Measurements from ENCODE around the gene BRINP1.

The BRINP1 gene

GRCh38 chr9:119339056-119339455 is 30.2 kb downstream of the BRINP1 start:
- no peak for DNase-seq (ENCODE audit: low spot score)

GRCh38 chr9:119337573-119337972 is 31.7 kb downstream of the BRINP1 start:
- no peak for DNase-seq (ENCODE audit: low spot score)

- DNase-seq (ENCODE audit: low spot score): no peak
Observed at GRCh38 chr9:119334745-119335144, 34.5 kb downstream of the BRINP1 start.

- no peak for DNase-seq (ENCODE audit: low spot score)
Observed at GRCh38 chr9:119333507-119334229, 35.6 kb downstream of the BRINP1 start.

GRCh38 chr9:119332522-119332921 is 36.7 kb downstream of the BRINP1 start:
- DNase-seq (ENCODE audit: low spot score): no peak

GRCh38 chr9:119322184-119322583 is 47.1 kb downstream of the BRINP1 start:
- DNase-seq (ENCODE audit: low spot score): no peak

GRCh38 chr9:119318371-119318770 is 50.9 kb downstream of the BRINP1 start:
- no peak for DNase-seq (ENCODE audit: low spot score)

GRCh38 chr9:119313846-119314245 is 55.4 kb downstream of the BRINP1 start:
- no peak for DNase-seq (ENCODE audit: low spot score)

- no peak for DNase-seq (ENCODE audit: low spot score)
Observed at GRCh38 chr9:119310741-119311140, 58.5 kb downstream of the BRINP1 start.

- DNase-seq (ENCODE audit: low spot score): no peak
Observed at GRCh38 chr9:119307471-119307870, 61.8 kb downstream of the BRINP1 start.

- DNase-seq (ENCODE audit: low spot score): no peak
Observed at GRCh38 chr9:119304555-119304954, 64.7 kb downstream of the BRINP1 start.

GRCh38 chr9:119302988-119303698 is 66.1 kb downstream of the BRINP1 start:
- DNase-seq (ENCODE audit: low spot score): no peak

GRCh38 chr9:119298076-119298853 is 71.0 kb downstream of the BRINP1 start:
- DNase-seq (ENCODE audit: low spot score): no peak

GRCh38 chr9:119291554-119291953 is 77.7 kb downstream of the BRINP1 start:
- no peak for DNase-seq (ENCODE audit: low spot score)

GRCh38 chr9:119289740-119290433 is 79.3 kb downstream of the BRINP1 start:
- peak; percentile 17 for DNase-seq (ENCODE audit: low spot score)

- DNase-seq (ENCODE audit: low spot score): no peak
Observed at GRCh38 chr9:119284587-119285337, 84.5 kb downstream of the BRINP1 start.

GRCh38 chr9:119284118-119284517 is 85.1 kb downstream of the BRINP1 start:
- peak; percentile 15 for DNase-seq (ENCODE audit: low spot score)

GRCh38 chr9:119283078-119283794 is 86.0 kb downstream of the BRINP1 start:
- DNase-seq (ENCODE audit: low spot score): no peak

GRCh38 chr9:119282476-119283077 is 86.7 kb downstream of the BRINP1 start:
- DNase-seq (ENCODE audit: low spot score): no peak

- no peak for DNase-seq (ENCODE audit: low spot score)
Observed at GRCh38 chr9:119280740-119281485, 88.3 kb downstream of the BRINP1 start.

Data from HuH-7 (cell line).